Measurements from ENCODE around the gene IER5. TPM values are rescaled to one million over a fixed set of nuclear protein-coding genes. Genes with fewer than 3 reads are reported as not detected.

The IER5 gene
- total and polyA plus RNA-seq, 3 experiments from 2014 or later: 29.0 to 57.2 (median 52.3) TPM

GRCh38 chr1:181119093-181119989, 30.8 kb downstream of the IER5 start:
- ChIA-PET POLR2A (no interaction called here), CTCF (interaction anchor here (1.1 kb wide), 1 partner anchor 23 kb away, joined by 3 read pairs; no protein-coding TSS in a partner anchor)
- H3K36me3 ChIP-seq (ENCODE audit: insufficient read depth, low read length): no peaks in the 10 kb centered on the region
- no peaks in the 10 kb centered on the region for H3K36me3 Mint-ChIP-seq
- H3K27me3 ChIP-seq (ENCODE audit: insufficient read depth, low read length, poor library complexity, severe bottlenecking): no peaks in the 10 kb centered on the region
- no peak overlapping the region for H3K27ac ChIP-seq (ENCODE audit: low read depth, low read length)
- H3K4me3 ChIP-seq (ENCODE audit: low read length): no peak overlapping the region
- H3K4me1 Mint-ChIP-seq: no peaks in the 10 kb centered on the region
- H3K27me3 Mint-ChIP-seq: no peaks in the 10 kb centered on the region
- H3K4me3 Mint-ChIP-seq: no peak overlapping the region
- DNase-seq: no peak
- no peaks in the 10 kb centered on the region for H3K9me3 ChIP-seq (ENCODE audit: low read length)
- H3K27ac Mint-ChIP-seq: peak overlapping the region in 2 of 8 donors; percentile 21 to 66
- H3K4me1 ChIP-seq (ENCODE audit: insufficient read depth, low read length): no peaks in the 10 kb centered on the region
- no peaks in the 10 kb centered on the region for H3K9me3 Mint-ChIP-seq

- DNase-seq: no peak
- Histone ChIP-seq H3K4me3 (ENCODE audit: low read length) (no peak overlapping the region), H3K27ac (ENCODE audit: low read depth, low read length) (no peak overlapping the region), H3K27me3 (ENCODE audit: insufficient read depth, low read length, poor library complexity, severe bottlenecking) (no peaks in the 10 kb centered on the region), H3K4me1 (ENCODE audit: insufficient read depth, low read length) (no peaks in the 10 kb centered on the region), H3K36me3 (ENCODE audit: insufficient read depth, low read length) (no peaks in the 10 kb centered on the region), H3K9me3 (ENCODE audit: low read length) (no peaks in the 10 kb centered on the region)
- ChIA-PET CTCF (interaction anchor here (1.6 kb wide), 1 partner anchor 21 kb away, joined by 3 read pairs; no protein-coding TSS in a partner anchor), POLR2A (no interaction called here)
- H3K4me1 Mint-ChIP-seq: no peaks in the 10 kb centered on the region
- H3K27me3 Mint-ChIP-seq: no peaks in the 10 kb centered on the region
- no peak overlapping the region for H3K4me3 Mint-ChIP-seq
- H3K9me3 Mint-ChIP-seq: no peaks in the 10 kb centered on the region
- H3K36me3 Mint-ChIP-seq: no peaks in the 10 kb centered on the region
- H3K27ac Mint-ChIP-seq: no peak overlapping the region
Measured at GRCh38 chr1:181120924-181121323, 32.4 kb downstream of the IER5 start.

GRCh38 chr1:181121498-181121897, 33.0 kb downstream of the IER5 start:
- H3K27ac Mint-ChIP-seq: no peak overlapping the region
- H3K27me3 ChIP-seq (ENCODE audit: insufficient read depth, low read length, poor library complexity, severe bottlenecking): no peaks in the 10 kb centered on the region
- H3K4me3 ChIP-seq (ENCODE audit: low read length): no peak overlapping the region
- H3K4me1 Mint-ChIP-seq: no peaks in the 10 kb centered on the region
- H3K9me3 Mint-ChIP-seq: no peaks in the 10 kb centered on the region
- no peaks in the 10 kb centered on the region for H3K36me3 Mint-ChIP-seq
- no peaks in the 10 kb centered on the region for H3K9me3 ChIP-seq (ENCODE audit: low read length)
- H3K27ac ChIP-seq (ENCODE audit: low read depth, low read length): no peak overlapping the region
- no peaks in the 10 kb centered on the region for H3K36me3 ChIP-seq (ENCODE audit: insufficient read depth, low read length)
- CTCF ChIA-PET: interaction anchor here (1.0 to 2.2 kb wide), 3 partner anchors 13 to 21 kb away, joined by 3 to 5 read pairs (median 3); no protein-coding TSS in a partner anchor
- no peaks in the 10 kb centered on the region for H3K27me3 Mint-ChIP-seq
- no peak overlapping the region for H3K4me3 Mint-ChIP-seq
- peaks cover under 1% of the 10 kb centered on the region for H3K4me1 ChIP-seq (ENCODE audit: insufficient read depth, low read length)
- DNase-seq: peak in 1 of 5 donors; percentile 11
- POLR2A ChIA-PET: no interaction called here

GRCh38 chr1:181122222-181122621, 33.7 kb downstream of the IER5 start:
- Mint-ChIP-seq H3K27me3 (no peaks in the 10 kb centered on the region), H3K36me3 (no peaks in the 10 kb centered on the region), H3K4me3 (no peak overlapping the region), H3K9me3 (no peaks in the 10 kb centered on the region), H3K27ac (peak overlapping the region in 1 of 8 donors; percentile 1), H3K4me1 (no peaks in the 10 kb centered on the region)
- peak in 1 of 5 donors; percentile 8 for DNase-seq
- H3K27me3 ChIP-seq (ENCODE audit: insufficient read depth, low read length, poor library complexity, severe bottlenecking): no peaks in the 10 kb centered on the region
- peaks cover 7% of the 10 kb centered on the region for H3K4me1 ChIP-seq (ENCODE audit: insufficient read depth, low read length)
- no peaks in the 10 kb centered on the region for H3K9me3 ChIP-seq (ENCODE audit: low read length)
- ChIA-PET CTCF (interaction anchor here (0.5 to 2.2 kb wide), 6 partner anchors 12 to 38 kb away, joined by 3 to 5 read pairs (median 3); no protein-coding TSS in a partner anchor), POLR2A (no interaction called here)
- H3K27ac ChIP-seq (ENCODE audit: low read depth, low read length): no peak overlapping the region
- no peak overlapping the region for H3K4me3 ChIP-seq (ENCODE audit: low read length)
- H3K36me3 ChIP-seq (ENCODE audit: insufficient read depth, low read length): no peaks in the 10 kb centered on the region

- no peak overlapping the region for H3K27ac Mint-ChIP-seq
- POLR2A ChIA-PET: no interaction called here
- H3K36me3 ChIP-seq (ENCODE audit: insufficient read depth, low read length): no peaks in the 10 kb centered on the region
- no peaks in the 10 kb centered on the region for H3K27me3 Mint-ChIP-seq
- H3K4me1 Mint-ChIP-seq: no peaks in the 10 kb centered on the region
- H3K27ac ChIP-seq (ENCODE audit: low read depth, low read length): no peak overlapping the region
- no peaks in the 10 kb centered on the region for H3K36me3 Mint-ChIP-seq
- H3K9me3 Mint-ChIP-seq: no peaks in the 10 kb centered on the region
- H3K9me3 ChIP-seq (ENCODE audit: low read length): no peaks in the 10 kb centered on the region
- no peaks in the 10 kb centered on the region for H3K27me3 ChIP-seq (ENCODE audit: insufficient read depth, low read length, poor library complexity, severe bottlenecking)
- H3K4me1 ChIP-seq (ENCODE audit: insufficient read depth, low read length): peaks cover 7% of the 10 kb centered on the region
- H3K4me3 ChIP-seq (ENCODE audit: low read length): no peak overlapping the region
- no peak overlapping the region for H3K4me3 Mint-ChIP-seq
- CTCF ChIA-PET: interaction anchor here (0.8 to 2.2 kb wide), 3 partner anchors 18 to 39 kb away, joined by 3 to 5 read pairs (median 4); no protein-coding TSS in a partner anchor
- DNase-seq: no peak
Measured at GRCh38 chr1:181123173-181123572, 34.7 kb downstream of the IER5 start.

- no peak overlapping the region for H3K4me3 ChIP-seq (ENCODE audit: low read length)
- H3K36me3 ChIP-seq (ENCODE audit: insufficient read depth, low read length): no peaks in the 10 kb centered on the region
- no peaks in the 10 kb centered on the region for H3K9me3 ChIP-seq (ENCODE audit: low read length)
- H3K4me1 ChIP-seq (ENCODE audit: insufficient read depth, low read length): peaks cover 7% of the 10 kb centered on the region
- H3K27ac ChIP-seq (ENCODE audit: low read depth, low read length): no peak overlapping the region
- no peak for DNase-seq
- Mint-ChIP-seq H3K27ac (peak overlapping the region in 1 of 8 donors; percentile 72), H3K9me3 (no peaks in the 10 kb centered on the region), H3K36me3 (no peaks in the 10 kb centered on the region), H3K4me3 (no peak overlapping the region), H3K4me1 (peaks cover 0 to 3% (median 0%) of the 10 kb centered on the region in 3 donors), H3K27me3 (peaks cover 0 to 4% of the 10 kb centered on the region in 2 donors)
- ChIA-PET POLR2A (interaction anchor here (0.6 kb wide), 1 partner anchor 10 kb away, joined by 7 read pairs; no protein-coding TSS in a partner anchor), CTCF (no interaction called here)
- no peaks in the 10 kb centered on the region for H3K27me3 ChIP-seq (ENCODE audit: insufficient read depth, low read length, poor library complexity, severe bottlenecking)
Measured at GRCh38 chr1:181124291-181124751, 35.8 kb downstream of the IER5 start.

GRCh38 chr1:181126289-181126688, 37.8 kb downstream of the IER5 start:
- H3K36me3 Mint-ChIP-seq: no peaks in the 10 kb centered on the region
- Histone ChIP-seq H3K27ac (ENCODE audit: low read depth, low read length) (no peak overlapping the region), H3K27me3 (ENCODE audit: insufficient read depth, low read length, poor library complexity, severe bottlenecking) (no peaks in the 10 kb centered on the region), H3K4me3 (ENCODE audit: low read length) (no peak overlapping the region), H3K9me3 (ENCODE audit: low read length) (no peaks in the 10 kb centered on the region), H3K36me3 (ENCODE audit: insufficient read depth, low read length) (no peaks in the 10 kb centered on the region), H3K4me1 (ENCODE audit: insufficient read depth, low read length) (peaks cover 7% of the 10 kb centered on the region)
- ChIA-PET POLR2A (no interaction called here), CTCF (interaction anchor here (4.2 kb wide), 1 partner anchor 16 kb away, joined by 15 read pairs; no protein-coding TSS in a partner anchor)
- no peak overlapping the region for H3K4me3 Mint-ChIP-seq
- peaks cover 0 to 3% (median 0%) of the 10 kb centered on the region in 3 donors for H3K4me1 Mint-ChIP-seq
- no peaks in the 10 kb centered on the region for H3K9me3 Mint-ChIP-seq
- H3K27me3 Mint-ChIP-seq: peaks cover 0 to 4% of the 10 kb centered on the region in 2 donors
- H3K27ac Mint-ChIP-seq: peak overlapping the region in 1 of 8 donors; percentile 17
- no peak for DNase-seq
